Mesothelial cell of epicardium (in vitro differentiated cells): Measurements from ENCODE around the gene KRT8. TPM values are rescaled to one million over a fixed set of nuclear protein-coding genes. Genes with fewer than 3 reads are reported as not detected.

Experiments
- DNase-seq, 2 experiments: peaks; one replicate each; pipeline ENCODE4 v3.0.0; 2021; ENCODE audit warnings: low spot score in 2 of 2; ENCODE audit not compliant: unreplicated experiment in 2 of 2
- H3K27ac Mint-ChIP-seq: 2 replicates; pipeline ENCODE4 v1.8.0; 2021; ENCODE audit warnings: mixed read lengths
- H3K27me3 Mint-ChIP-seq: 2 replicates; pipeline ENCODE4 v1.8.0; 2021; ENCODE audit warnings: low read depth, mixed read lengths
- H3K36me3 Mint-ChIP-seq: 2 replicates; pipeline ENCODE4 v1.8.0; 2021; ENCODE audit warnings: mixed read lengths
- H3K4me1 Mint-ChIP-seq: 2 replicates; pipeline ENCODE4 v1.8.0; 2021; ENCODE audit warnings: mixed read lengths
- H3K4me3 Mint-ChIP-seq: 2 replicates; pipeline ENCODE4 v1.8.0; 2021; ENCODE audit warnings: mild to moderate bottlenecking, moderate library complexity, mixed read lengths
- H3K9me3 Mint-ChIP-seq: 2 replicates; pipeline ENCODE4 v1.8.0; 2021; ENCODE audit warnings: mixed read lengths
- CTCF ChIP-seq: fragments of 200-600 bp; sonication (generic); IDR thresholded peaks from one replicate; pipeline ENCODE4 v1.5.0; 2021; ENCODE audit warnings: antibody characterized with exemption; ENCODE audit not compliant: unreplicated experiment
- total RNA-seq: library from RNA; stranded (reverse); gene quantifications from 3 replicates; pipeline ENCODE4 v1.2.1, GENCODE V29; 2021

KRT8 gene
- total RNA-seq, 1 donor from 2014 or later: 1,131 TPM

GRCh38 chr12:52910248-52910883 is 5.5 kb upstream of the KRT8 start:
- Mint-ChIP-seq H3K27ac (peak overlapping the region; percentile 91), H3K4me1 (peaks cover 66% of the 10 kb centered on the region), H3K4me3 (no peak overlapping the region)

DNA sequence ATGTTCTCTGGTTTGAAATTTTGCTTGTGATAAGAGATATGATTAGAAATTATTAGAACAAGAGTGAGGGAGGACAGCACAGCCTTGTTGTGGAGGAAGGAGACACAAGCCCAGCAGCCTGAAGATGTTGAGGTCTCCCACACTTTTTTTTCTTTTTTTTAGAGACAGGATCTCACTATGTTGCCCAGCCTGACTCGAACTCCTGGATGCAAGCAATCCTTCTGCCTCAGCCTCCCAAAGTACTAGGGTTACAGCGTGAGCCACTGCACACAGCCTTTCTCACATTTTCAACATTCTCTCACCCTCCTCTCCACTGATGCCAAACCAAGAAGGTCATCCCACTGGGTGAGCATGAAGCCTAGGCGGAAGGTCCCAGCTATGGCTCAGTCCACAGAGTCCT is 4.9 kb upstream of the KRT8 start:
- H3K4me3 Mint-ChIP-seq: no peak overlapping the region
- peak overlapping the region; percentile 91 for H3K27ac Mint-ChIP-seq

More at GRCh38 chr12:52910248-52910883, 5.5 kb upstream of the KRT8 start:
- H3K36me3 Mint-ChIP-seq: no peaks in the 10 kb centered on the region
- H3K9me3 Mint-ChIP-seq: no peaks in the 10 kb centered on the region
- TF ChIP-seq CTCF: no peak
- DNase-seq: no peak
- H3K27me3 Mint-ChIP-seq: no peaks in the 10 kb centered on the region

GRCh38 chr12:52909331-52909730 is 4.5 kb upstream of the KRT8 start:
- H3K27ac Mint-ChIP-seq: peak overlapping the region; percentile 91
- no peaks in the 10 kb centered on the region for H3K9me3 Mint-ChIP-seq
- H3K36me3 Mint-ChIP-seq: no peaks in the 10 kb centered on the region
- no peak for DNase-seq
- H3K27me3 Mint-ChIP-seq: no peaks in the 10 kb centered on the region
- peaks cover 63% of the 10 kb centered on the region for H3K4me1 Mint-ChIP-seq
- TF ChIP-seq CTCF: no peak
- H3K4me3 Mint-ChIP-seq: no peak overlapping the region

More for the DNA sequence above, 4.9 kb upstream of the KRT8 start:
- peaks cover 68% of the 10 kb centered on the region for H3K4me1 Mint-ChIP-seq
- no peak for TF ChIP-seq CTCF
- DNase-seq: no peak
- H3K9me3 Mint-ChIP-seq: no peaks in the 10 kb centered on the region
- H3K36me3 Mint-ChIP-seq: no peaks in the 10 kb centered on the region
- H3K27me3 Mint-ChIP-seq: no peaks in the 10 kb centered on the region

GRCh38 chr12:52907092-52907810 is 2.4 kb upstream of the KRT8 start:
- H3K27me3 Mint-ChIP-seq: no peaks in the 10 kb centered on the region
- peak; percentile 80 to 87 for DNase-seq
- peak overlapping the region; percentile 91 for H3K27ac Mint-ChIP-seq
- H3K4me3 Mint-ChIP-seq: peak overlapping the region; percentile 45
- peaks cover 62% of the 10 kb centered on the region for H3K4me1 Mint-ChIP-seq
- H3K9me3 Mint-ChIP-seq: no peaks in the 10 kb centered on the region
- no peak for TF ChIP-seq CTCF
- H3K36me3 Mint-ChIP-seq: no peaks in the 10 kb centered on the region

GRCh38 chr12:52906191-52906601 is 1.3 kb upstream of the KRT8 start:
- H3K4me3 Mint-ChIP-seq: peak overlapping the region; percentile 98
- H3K36me3 Mint-ChIP-seq: peaks cover 9% of the 10 kb centered on the region
- DNase-seq: no peak
- H3K9me3 Mint-ChIP-seq: no peaks in the 10 kb centered on the region
- no peaks in the 10 kb centered on the region for H3K27me3 Mint-ChIP-seq
- TF ChIP-seq CTCF: no peak
- H3K4me1 Mint-ChIP-seq: peaks cover 72% of the 10 kb centered on the region
- peak overlapping the region; percentile 91 for H3K27ac Mint-ChIP-seq
